Keratinocyte (primary cell): ENCODE data around the gene SLC12A5.

ENCODE experiments used
- CTCF ChIP-seq, 3 experiments: IDR thresholded peaks in 1 of 3; conservative IDR thresholded peaks in 1 of 3; optimal IDR thresholded peaks in 1 of 3; 2 replicates in 2 of 3; 3 replicates in 1 of 3; pipeline versions ENCODE3 to v1.5.1; 2011; ENCODE audit warnings: low read length in 3 of 3, mild to moderate bottlenecking in 3 of 3, moderate library complexity in 2 of 3, control low read depth in 1 of 3, inconsistent platforms in 1 of 3; ENCODE audit not compliant: insufficient read depth in 2 of 3; ENCODE audit errors: extremely low read depth in 1 of 3
- EZH2 ChIP-seq: IDR thresholded peaks from one replicate; pipeline ENCODE4 v1.6.1; 2012; ENCODE audit warnings: inconsistent platforms, mild to moderate bottlenecking, low read length, moderate library complexity

GRCh38 chr20:46078954-46079353, 49.9 kb downstream of the SLC12A5 start:
- TF ChIP-seq CTCF (optimal IDR thresholded peaks at IDR 0.05 in 1 of 3, IDR thresholded peaks at IDR 0.05 in 1 of 3, conservative IDR thresholded peaks at IDR 0.05 in 1 of 3; ENCODE audit: extremely low read depth in 1 of 3, insufficient read depth in 2 of 3, low read length in 3 of 3), result no peak
- no peak for TF ChIP-seq EZH2
